HG03045 (cell line): ENCODE measurements around the gene PHF20.
"Not testable (repeated sequence)": the region's sequence is repeated elsewhere in the genome, so short reads cannot be mapped to it uniquely, and the experiment has no call there.

Experiments used
- ATAC-seq: cut with Tn5 transposase; IDR thresholded peaks from one replicate; pipeline ENCODE4 v1.9.1; 2021; ENCODE audit warnings: mild to moderate bottlenecking, moderate library complexity; ENCODE audit not compliant: unreplicated experiment

PHF20 gene

DNA sequence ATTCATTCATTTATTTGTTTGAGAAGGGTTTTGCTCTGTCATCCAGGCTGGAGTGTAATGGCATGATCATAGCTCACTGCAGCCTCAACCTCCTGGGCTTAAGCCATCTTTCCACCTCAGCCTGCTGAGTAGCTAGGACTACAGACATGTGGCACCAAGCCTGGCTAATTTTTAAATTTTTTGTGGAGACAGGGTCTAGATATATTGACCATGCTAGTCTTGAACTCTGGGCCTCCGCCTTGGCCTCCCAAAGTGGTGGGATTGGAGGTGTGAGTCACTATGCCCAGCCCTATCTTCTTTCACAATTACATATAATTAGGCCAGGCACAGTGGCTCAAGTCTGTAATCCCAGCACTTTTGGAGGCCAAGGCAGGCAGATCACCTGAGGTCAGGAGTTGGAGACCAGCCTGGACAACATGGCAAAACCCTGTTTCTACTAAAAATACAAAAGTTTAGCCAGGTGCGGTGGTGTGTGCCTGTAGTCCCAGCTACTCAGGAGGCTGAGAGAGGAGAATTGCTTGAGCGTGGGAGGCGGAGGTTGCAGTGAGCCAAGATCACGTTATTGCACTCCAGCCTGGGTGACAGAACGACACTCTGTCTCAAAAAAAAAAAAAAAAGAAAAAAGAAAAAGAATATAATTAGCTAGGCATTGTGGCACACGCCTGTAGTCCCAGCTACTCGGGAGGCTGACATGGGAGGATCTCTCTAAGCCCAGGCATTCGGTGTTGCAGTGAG lies 110.8 kb downstream of the PHF20 start:
- not testable (repeated sequence) for ATAC-seq

DNA sequence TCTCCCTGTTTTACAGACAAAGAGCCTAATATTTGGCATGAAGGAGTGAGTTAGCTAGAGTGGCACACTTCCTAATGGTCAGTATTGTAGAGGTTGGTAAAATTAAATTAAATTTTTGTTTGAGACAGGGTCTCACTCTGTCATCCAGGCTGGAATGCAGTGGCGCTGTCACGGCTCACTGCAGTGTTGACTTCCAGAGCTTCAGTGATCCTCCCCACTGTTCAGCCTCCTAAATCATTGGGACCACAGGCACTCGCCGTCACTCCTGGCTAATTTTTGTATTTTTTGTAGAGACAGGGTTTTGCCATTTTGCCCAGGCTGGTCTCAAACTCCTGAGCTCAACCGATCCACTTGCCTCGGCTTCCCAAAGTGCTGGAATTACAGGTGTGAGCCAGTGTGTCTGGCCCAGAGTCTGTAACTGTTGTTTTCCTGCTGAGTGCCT lies 111.5 kb downstream of the PHF20 start:
- no peak for ATAC-seq

DNA sequence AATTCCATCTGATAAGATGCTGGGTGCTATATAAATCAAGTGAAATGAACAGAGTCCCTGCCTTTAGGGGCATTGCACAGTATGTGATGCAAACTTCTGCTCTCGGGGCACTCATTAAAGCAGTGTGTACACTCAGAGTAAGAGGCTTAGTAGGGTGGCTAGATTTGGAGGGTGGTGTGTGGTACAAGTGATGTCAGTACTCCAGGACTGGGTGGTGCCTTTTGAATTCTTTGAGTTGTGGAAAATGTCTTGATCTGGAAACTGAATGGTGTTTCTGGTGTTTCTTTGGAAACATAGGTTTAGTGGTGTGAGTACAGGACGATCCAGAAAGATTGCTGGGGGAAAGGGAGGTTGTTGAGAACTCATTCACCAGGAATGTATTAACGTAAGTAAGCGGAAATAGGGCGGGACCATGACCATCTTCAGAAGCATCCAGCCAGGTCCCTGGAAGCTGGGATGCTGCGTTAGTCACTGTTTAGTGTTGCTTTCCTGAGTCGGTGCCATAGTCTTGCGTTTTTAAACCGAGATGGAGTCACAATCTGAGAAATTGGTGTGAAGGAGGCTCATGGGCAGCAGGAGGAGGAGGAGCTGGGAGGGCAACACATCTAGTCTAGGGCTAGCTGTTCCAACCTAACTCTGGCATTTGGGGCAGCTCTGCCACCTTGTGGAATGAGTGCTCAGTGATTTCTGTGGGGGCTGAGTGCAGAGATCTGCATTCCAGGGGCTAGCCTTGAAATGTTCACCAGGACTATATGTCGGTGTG lies 112.1 kb downstream of the PHF20 start:
- ATAC-seq, result no peak

DNA sequence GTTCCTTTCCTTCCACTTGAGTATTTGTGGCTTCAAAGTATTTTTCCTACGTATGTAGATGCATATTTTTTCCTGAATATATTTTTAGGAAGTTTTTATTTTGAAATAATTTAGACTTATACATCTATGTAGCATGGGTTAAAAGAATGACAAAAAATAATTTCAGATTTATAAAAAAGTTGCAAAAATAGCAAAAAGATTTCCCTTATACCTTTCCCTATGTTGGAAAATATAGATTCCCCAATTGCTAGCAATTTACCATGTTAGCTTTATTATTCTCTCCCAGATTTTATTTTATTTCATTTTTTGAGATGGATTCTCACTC lies 112.7 kb downstream of the PHF20 start:
- ATAC-seq, result no peak

DNA sequence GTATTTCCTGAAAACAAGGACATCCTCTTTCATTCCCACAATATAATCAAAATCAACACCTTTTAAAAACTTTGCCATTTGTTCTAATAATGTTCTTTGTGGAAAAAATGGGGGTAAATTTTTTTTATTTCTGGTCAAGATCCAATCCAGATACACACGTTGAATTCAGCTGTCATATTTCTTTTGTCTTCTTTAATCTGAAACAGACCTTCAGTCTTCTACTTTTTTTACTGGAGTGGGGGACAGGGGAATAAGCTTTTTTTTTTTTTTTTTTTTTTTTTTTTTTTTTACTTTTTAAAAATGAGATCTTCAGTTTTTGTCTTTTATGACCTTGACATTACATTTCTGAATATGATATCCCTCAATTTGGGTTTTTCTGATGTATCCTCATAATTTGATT lies 113.4 kb downstream of the PHF20 start:
- no peak for ATAC-seq

DNA sequence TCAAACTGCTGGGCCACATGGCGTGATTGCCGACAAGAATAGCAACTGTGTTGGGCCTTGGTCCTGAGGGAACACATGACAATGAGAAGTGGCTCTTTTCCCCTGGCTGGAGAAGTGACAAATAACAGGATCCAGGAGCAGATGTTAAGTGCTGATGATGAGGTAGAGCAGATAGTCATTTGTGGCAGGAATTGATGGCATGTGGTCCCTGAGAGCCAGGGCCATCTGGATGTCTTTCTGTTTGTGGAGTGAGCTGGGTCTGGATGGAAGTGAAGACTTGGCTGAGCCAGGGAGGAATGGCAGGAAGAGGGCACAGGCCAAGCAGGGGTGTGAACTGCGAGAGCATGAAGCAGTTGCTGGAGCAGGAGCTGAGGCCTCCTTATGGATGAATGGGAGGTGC lies 114.7 kb downstream of the PHF20 start:
- ATAC-seq, result no peak

DNA sequence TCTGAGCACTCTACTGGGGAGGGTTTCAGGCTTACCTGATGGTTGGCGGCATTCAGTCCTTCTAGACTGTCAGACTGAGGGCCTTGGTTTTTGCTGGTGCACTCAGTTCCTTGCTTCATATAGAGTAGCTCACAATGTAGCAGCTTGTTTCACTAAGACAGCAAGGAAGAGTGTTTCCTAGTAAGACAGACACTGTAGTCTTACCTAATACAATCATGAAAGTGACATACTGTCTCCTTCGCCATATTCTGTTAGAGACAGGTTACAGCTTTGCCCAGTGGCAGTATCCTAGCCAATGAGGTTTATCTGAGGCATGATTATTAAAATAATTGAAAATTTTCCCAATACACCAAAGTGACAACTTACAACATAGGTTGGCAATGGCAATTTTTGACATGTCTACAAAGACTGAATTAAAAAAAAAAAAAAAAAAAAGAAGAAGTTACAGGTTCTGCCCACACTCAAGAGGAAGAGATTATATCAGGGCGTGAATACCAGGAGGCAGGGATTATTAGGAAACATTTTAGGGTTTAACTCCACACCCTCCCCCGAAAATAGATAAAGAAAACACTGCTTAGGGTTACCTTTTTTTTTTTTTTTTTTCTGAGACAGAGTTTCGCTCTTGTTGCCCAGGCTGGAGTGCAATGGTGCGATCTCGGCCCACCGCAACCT lies 115.7 kb downstream of the PHF20 start:
- no peak for ATAC-seq

DNA sequence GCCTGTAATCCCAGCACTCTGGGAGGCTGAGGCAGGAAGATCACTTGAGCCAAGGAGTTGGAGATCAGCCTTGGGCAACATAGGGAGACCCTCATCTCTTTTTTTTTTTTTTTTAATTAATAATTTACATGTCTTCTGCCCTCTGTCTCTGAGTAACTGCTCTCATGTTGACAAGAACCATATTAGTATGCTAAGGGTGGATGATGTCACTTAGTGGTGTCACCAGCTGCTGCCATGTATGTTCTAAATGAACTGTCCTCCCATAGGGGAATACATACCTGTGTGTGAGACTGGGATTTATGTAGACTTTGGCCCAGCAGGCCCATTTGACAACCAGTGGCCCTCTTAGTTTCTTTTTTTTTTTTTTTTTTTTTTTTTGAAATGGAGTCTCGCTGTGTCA lies 116.8 kb downstream of the PHF20 start:
- ATAC-seq, result no peak

DNA sequence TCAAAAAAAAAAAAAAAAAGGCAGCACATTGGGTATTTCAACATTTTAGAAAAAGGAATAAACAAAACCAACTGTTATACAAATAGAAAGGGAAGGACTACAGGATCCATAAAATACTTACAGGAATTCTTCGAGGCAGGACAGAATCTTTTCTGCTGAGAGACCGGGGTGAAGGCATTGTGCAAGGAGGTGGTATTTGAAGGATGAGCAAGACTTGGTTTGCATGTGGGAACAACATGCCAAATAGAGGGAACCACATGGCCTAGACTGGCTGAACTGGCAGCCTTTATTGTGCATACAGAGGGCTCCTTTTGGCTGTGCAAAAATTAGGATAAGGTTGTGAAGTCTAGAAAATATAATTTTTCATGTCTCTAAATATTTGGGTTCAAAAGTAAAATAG lies 119.6 kb downstream of the PHF20 start:
- ATAC-seq, result no peak

DNA sequence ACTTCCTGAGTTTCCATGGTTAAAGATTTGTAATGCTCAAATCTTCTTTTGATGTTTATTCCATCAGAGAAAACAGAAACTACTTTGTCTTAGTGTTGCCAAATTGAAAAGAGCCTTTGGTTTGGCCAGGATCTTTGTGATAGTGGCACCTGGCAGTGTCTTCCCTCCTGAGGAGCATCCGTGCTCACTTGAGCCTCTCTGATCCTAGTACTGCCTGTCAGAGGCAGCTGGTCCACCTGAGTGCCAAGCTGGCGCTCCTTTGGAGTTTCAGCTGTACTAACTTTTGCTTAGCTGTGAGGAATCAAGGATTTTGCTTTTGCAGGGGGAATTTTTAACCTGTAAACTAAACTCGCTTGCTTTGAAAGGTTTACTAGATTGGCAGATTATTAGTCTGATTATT lies 121.1 kb downstream of the PHF20 start:
- no peak for ATAC-seq

DNA sequence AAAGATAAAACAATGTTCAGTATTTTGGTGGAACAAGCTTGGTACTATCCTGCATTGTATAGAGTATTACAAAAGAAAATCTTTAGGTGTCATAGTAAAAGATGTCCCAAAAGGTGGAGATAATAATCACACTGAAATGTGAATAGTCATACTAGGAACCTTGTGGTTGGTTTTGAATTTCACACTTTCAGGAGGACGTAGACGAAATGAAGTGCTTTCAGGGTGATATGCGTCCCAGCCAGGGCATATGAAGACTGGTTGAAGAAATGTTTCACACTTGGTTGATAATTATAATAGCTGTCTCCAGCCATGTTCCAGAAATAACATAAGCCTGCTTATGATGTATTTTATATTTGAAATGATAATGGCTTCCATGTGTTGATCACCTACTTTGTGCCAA lies 122.1 kb downstream of the PHF20 start:
- ATAC-seq, result no peak

DNA sequence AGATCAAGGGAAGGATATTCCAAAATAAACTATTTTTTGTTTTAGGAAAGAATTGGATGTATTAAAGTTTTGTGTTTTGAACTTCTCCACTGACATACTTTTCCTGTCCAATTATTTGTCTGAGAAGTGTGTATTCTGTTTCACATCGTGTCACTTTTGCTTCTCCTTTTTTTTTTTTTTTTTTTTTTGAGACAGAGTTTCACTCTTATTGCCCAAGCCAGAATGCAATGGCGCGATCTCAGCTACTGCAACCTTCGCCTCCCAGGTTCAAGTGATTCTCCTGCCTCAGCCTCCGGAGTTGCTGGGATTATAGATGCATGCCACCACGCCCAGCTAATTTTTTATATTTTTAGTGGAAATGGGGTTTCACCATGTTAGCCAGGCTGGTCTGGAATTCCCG lies 123.7 kb downstream of the PHF20 start:
- not testable (repeated sequence) for ATAC-seq

DNA sequence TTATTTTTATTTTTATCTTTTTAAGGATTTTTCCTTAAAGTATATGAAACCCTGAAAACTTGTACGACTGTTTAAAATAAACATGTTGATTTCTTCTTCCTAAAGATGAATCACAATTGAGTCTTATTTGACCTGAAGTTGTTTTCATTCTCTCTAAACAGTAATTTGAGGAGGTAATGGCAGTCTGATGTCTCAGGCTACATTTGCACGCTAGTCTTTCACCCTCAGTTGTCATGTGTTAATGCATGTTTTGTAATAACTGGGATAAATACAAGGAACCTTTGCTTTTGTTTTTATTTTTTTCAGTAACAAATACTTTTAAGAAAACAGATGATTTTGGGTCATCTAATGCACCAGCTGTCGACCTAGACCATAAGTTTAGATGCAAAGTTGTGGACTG lies 127.2 kb downstream of the PHF20 start:
- no peak for ATAC-seq

DNA sequence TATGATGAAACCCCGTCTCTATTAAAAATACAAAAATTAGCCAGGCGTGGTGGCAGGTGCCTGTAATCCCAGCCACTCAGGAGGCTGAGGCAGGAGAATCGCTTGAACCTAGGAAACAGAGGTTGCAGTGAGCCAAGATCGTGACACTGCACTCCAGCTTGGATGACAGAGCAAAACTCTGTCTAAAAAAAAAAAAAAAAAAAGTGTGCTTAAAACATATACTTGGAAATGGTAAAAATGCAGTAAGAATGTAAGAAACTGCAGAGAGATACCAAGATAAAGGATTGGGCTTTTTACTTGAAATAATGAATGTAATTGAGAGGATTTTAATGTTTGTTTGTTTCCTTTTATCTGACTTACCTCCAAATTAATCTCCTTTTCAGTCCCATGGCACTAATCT lies 129.4 kb downstream of the PHF20 start:
- ATAC-seq, result not testable (repeated sequence)

DNA sequence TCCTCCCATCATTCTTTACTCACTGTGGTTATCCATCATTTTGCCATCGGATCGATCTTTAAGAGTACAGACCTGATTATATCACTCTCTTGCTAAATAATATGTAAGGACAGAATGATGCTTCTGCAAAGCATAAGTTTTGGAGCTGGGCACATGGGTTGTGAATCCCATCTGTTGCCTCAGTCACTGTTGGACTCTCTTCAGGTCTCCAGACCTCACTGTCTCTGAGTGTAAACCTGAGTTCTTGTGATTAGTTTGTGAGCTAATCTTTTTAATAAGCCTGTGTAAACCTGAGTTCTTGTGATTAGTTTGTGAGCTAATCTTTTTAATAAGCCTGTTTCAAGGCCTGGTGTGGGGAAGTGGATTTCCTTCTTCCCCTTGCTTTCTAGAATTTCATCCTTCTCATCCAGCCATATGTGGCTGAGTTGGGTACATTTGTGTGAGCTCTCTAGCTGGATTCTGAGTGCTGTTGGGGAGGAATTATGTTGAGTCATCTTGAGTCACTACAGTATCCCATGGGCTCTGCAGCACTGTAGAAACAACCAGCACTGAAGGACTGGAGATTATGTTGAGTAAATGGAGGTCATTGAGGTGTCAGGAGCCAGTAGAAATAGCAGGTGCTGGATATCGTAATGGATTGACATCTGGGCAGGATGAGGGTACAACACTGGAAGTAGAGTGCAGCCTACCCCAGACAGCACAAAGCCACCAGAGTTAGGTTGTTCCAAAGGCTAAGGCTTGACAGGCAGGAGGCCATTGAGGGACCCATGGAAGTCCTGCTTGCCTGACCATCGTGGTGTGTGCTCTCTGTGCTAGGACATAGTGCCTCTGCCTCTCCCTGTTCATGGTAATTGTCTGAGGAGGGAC lies 130.1 kb downstream of the PHF20 start:
- ATAC-seq, result no peak

DNA sequence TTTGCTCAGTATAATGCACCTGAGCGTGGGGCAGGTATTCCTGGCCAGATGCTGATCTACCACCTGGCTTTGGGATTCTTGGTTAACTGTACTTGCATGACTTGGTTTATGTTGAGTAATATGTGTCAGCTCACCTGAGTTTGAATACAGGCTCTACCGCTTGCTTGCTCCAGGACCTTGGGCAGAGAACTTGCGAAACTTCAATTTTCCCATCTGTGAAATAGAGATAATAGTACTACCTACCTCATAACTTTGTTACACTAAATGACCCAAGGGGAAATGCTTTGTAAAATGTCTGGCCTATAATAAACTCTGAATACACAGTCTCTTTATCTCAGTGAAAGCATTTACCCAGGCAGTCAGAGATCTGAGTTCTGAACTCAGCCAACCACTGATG lies 130.7 kb downstream of the PHF20 start:
- no peak for ATAC-seq

DNA sequence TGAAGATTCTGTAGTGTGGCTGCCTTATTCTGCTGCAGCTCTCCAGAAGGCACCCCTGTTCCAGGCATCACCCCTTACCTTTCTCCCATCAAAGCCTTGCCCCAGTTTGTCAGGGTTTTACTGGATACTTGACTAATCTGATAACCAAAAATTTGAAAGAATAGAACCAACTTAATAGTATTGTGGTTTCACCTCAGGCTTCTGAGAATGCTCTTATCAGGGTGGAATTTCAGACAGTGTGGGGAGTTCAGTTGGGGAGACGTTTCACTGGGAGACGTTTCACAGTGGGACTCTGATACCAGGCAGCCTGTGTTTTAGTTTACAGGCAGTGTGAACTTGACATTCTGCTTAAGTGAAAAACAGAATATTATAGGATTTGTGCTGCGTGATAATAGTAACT lies 132.0 kb downstream of the PHF20 start:
- ATAC-seq, result no peak

DNA sequence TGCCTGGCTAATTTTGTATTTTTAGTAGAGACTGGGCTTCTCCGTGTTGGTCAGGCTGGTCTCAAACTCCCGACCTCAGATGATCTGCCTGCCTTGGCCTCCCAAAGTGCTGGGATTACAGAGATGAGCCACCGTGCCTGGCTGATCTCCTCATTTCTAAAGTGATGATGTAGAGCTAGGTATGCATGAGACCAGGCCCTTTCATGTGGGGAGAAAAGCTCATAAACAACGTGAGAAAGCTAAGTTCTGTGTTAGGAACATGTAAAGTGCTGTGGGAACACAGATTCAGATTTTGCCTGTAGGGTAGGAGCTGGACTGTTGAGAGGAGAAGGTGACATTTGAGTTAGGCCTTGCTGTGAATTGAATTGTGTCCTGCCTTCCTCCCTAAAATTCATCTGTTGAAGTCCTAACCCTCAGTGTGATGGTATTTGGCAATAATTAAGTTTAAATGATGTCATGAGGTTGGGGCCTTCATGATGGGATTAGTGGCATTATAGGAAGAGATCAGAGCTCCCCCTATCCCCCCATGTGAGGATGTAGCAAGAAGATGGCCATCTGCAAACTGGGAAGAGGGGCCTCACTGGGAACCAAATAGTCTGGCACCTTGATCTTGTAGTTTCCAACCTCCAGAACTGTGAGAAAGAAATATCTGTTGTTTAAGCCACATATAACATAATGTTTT lies 133.3 kb downstream of the PHF20 start:
- no peak for ATAC-seq

DNA sequence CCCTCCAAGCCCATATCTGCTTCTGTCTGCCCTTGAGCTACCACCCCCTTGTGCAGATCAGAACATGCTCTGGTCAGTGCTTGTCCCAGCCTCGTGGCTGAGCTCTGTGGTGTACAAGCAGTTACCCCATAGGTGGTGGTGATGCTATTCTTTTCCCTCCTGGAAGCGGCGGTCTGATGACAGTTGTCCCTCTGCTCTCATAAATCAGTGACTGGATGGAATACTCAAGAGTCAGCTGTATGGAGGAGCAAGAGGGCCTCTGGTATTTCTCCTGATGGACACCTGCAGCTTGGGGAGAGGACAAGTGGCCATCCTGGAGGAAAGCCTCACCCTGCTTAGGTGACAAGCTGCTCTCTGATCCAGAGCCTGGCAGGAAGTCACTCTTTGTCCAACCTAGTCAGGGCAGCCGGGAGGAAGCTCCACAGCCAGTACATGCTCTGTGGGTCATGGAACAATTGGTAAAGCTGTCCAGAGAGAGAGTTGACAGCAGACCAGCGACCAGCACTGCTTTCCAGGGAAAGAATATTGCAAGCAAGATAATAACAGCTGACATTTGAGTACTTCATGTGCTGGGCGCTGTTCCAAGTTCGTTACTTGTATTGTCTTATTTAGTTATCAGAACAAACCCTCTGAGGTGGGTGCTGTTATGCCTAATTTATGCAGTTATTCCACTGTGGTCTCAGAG lies 135.3 kb downstream of the PHF20 start:
- no peak for ATAC-seq

DNA sequence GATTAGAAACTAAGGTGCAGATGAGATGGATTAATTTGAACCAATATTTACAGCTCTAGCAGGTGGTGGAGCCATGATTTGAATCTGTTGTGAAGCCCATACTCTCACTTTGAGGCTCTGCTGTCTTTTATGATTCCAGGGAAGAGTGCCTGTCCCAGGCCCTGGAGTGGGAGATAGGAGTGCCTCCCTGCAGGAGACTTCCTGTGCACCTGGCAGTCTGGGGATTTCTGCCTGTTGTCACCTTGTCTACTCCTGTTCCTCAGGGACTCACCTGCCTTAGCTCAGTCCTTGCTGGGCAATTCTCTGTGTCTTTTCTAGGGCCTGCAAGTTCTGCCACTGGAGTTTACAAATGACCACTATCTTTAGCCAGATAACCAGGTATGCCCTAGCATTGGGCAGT lies 136.2 kb downstream of the PHF20 start:
- no peak for ATAC-seq
